ENCODE results near the gene LCTL. TPM values are rescaled to one million over a fixed set of nuclear protein-coding genes. Genes with fewer than 3 reads are reported as not detected.

The LCTL gene
- total RNA-seq, 2 donors from 2014 or later = not detected

- H3K36me3 ChIP-seq = no peaks in the 10 kb centered on the region
- no peak overlapping the region for H3K27ac ChIP-seq
- H3K4me3 ChIP-seq = no peak overlapping the region
- DNase-seq (ENCODE audit: low spot score) (no peak), ATAC-seq (ENCODE audit: insufficient number of reproducible peaks, low FRiP score, low read depth) (no peak)
- TF ChIP-seq CTCF (IDR thresholded peaks at IDR 0.05) = no peak
- no peaks in the 10 kb centered on the region for H3K27me3 ChIP-seq (replicated peaks; ENCODE audit: insufficient read depth)
- no peaks in the 10 kb centered on the region for H3K9me3 ChIP-seq
- H3K4me1 ChIP-seq (ENCODE audit: control insufficient read depth in 1 of 2, low read depth in 2 of 2) = no peaks in the 10 kb centered on the region
Observed at GRCh38 chr15:66555685-66556084, 10.1 kb downstream of the LCTL start.

DNA sequence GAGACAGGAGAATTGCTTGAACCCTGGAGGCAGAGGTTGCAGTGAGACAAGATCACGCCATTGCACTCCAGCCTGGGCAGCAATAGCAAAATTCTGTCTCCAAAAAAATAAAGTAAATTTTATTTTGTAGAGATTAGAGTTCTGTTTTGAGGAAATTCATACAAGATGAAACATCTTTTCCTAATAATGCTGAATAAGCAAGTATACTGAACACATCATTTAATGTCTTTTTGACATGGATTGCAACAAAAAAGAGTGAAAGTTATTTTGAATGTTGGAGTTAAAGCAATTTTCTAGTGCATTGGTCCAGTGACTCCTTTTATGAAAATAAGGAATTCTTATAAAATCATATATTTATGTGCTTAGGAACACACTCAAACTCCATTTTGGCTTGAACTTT lies 20.5 kb downstream of the LCTL start:
- H3K36me3 ChIP-seq = peaks cover 3% of the 10 kb centered on the region
- no peaks in the 10 kb centered on the region for H3K9me3 ChIP-seq
- no peak overlapping the region for H3K4me3 ChIP-seq
- H3K27me3 ChIP-seq (replicated peaks; ENCODE audit: insufficient read depth) = no peaks in the 10 kb centered on the region
- no peak for ATAC-seq (ENCODE audit: insufficient number of reproducible peaks, low FRiP score, low read depth)
- no peaks in the 10 kb centered on the region for H3K4me1 ChIP-seq (ENCODE audit: control insufficient read depth in 1 of 2, low read depth in 2 of 2)
- TF ChIP-seq CTCF (IDR thresholded peaks at IDR 0.05) = no peak
- DNase-seq (ENCODE audit: low spot score) = no peak
- H3K27ac ChIP-seq = no peak overlapping the region

GRCh38 chr15:66542896-66543295 lies 22.9 kb downstream of the LCTL start:
- H3K36me3 ChIP-seq = peaks cover 2% of the 10 kb centered on the region
- ATAC-seq (ENCODE audit: insufficient number of reproducible peaks, low FRiP score, low read depth) (no peak), DNase-seq (ENCODE audit: low spot score) (no peak)
- H3K9me3 ChIP-seq = no peaks in the 10 kb centered on the region
- no peak overlapping the region for H3K4me3 ChIP-seq
- no peak overlapping the region for H3K27ac ChIP-seq
- H3K27me3 ChIP-seq (replicated peaks; ENCODE audit: insufficient read depth) = no peaks in the 10 kb centered on the region
- H3K4me1 ChIP-seq (ENCODE audit: control insufficient read depth in 1 of 2, low read depth in 2 of 2) = no peaks in the 10 kb centered on the region
- TF ChIP-seq CTCF (IDR thresholded peaks at IDR 0.05) = no peak

DNA sequence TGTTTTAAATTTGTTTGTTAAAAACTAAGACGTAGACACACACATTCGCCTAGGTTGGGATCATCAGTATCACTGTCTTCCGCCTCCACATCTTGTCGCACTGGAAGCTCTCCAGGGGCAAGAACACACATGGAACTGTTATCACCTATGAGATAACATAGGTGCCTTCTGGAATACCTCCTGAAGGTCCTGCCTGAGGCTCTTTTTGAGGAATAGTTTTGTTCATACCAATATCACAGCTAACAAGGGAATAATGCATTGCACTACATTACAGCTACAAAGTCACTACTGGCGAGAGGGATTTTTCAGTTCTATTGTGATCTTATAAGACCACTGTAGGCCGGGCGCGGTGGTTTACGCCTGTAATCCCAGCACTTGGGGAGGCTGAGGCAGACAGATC lies 30.7 kb downstream of the LCTL start:
- DNase-seq (ENCODE audit: low spot score) (no peak), ATAC-seq (ENCODE audit: insufficient number of reproducible peaks, low FRiP score, low read depth) (no peak)
- no peaks in the 10 kb centered on the region for H3K27me3 ChIP-seq (replicated peaks; ENCODE audit: insufficient read depth)
- no peak for TF ChIP-seq CTCF (IDR thresholded peaks at IDR 0.05)
- no peak overlapping the region for H3K4me3 ChIP-seq
- H3K4me1 ChIP-seq (ENCODE audit: control insufficient read depth in 1 of 2, low read depth in 2 of 2) = no peaks in the 10 kb centered on the region
- H3K27ac ChIP-seq = no peak overlapping the region
- H3K36me3 ChIP-seq = peaks cover 2% of the 10 kb centered on the region
- H3K9me3 ChIP-seq = no peaks in the 10 kb centered on the region

DNA sequence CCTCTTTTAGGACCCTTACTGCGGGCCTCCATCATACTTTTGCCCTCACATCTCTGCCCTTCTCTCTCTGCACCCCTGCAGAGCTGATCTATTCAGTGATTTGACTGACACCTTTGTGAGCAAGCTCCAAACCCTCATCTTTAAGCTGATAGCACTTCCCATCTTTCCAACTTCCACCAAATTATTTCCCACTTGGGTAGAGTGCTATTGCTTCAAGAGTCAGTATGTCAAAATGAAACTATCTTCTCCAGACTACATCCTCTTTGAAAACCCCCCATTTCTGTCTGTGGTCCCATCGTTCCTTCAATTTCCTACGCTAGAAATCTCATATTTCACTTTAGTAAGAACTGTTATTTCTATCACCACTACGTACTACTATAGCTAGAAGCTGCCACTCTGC lies 41.0 kb downstream of the LCTL start:
- Histone ChIP-seq H3K4me1 (ENCODE audit: control insufficient read depth in 1 of 2, low read depth in 2 of 2) (no peaks in the 10 kb centered on the region), H3K27ac (no peak overlapping the region), H3K36me3 (peaks cover 10% of the 10 kb centered on the region), H3K27me3 (replicated peaks; ENCODE audit: insufficient read depth) (no peaks in the 10 kb centered on the region), H3K9me3 (no peaks in the 10 kb centered on the region), H3K4me3 (no peak overlapping the region)
- DNase-seq (ENCODE audit: low spot score) (no peak), ATAC-seq (ENCODE audit: insufficient number of reproducible peaks, low FRiP score, low read depth) (no peak)
- no peak for TF ChIP-seq CTCF (IDR thresholded peaks at IDR 0.05)
